ENCODE results near the gene SKA1.
"Not testable (repeated sequence)": the region's sequence is repeated elsewhere in the genome, so short reads cannot be mapped to it uniquely, and the experiment has no call there.

Gene SKA1

DNA sequence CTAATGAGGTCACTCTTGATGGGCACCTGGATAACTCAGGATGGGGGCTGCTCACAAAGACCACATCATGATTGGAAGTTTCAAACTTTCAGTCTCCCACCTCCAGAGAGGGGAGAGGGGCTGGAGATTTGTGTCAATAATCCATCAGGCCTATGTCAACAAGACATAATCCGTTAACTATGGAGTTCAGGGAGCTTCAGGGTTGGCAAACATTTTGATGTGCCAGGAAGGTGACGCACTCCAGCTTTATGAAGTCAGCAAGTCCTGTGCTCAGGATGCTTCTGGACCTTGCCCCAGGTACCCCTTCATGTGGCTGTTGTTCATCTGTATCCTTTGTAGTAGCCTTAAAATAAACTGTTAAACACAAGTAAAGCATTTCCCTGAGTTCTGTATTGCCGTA lies 19.0 kb downstream of the SKA1 start:
- no peak overlapping the region for H3K4me3 ChIP-seq (ENCODE audit: low read depth, low read length)
- H3K27ac ChIP-seq (ENCODE audit: low read depth, low read length) = no peak overlapping the region
- peaks cover 31% of the 10 kb centered on the region for H3K36me3 ChIP-seq (ENCODE audit: control insufficient read depth, insufficient read depth, low read length)
- H3K9me3 ChIP-seq (ENCODE audit: control insufficient read depth, insufficient read depth, low read depth, low read length) = no peaks in the 10 kb centered on the region
- H3K9ac ChIP-seq (ENCODE audit: low read length) = no peak overlapping the region
- H3K4me1 ChIP-seq (ENCODE audit: control insufficient read depth, insufficient read depth, low read length) = peaks cover 17% of the 10 kb centered on the region
- no peaks in the 10 kb centered on the region; the same call in 1 of the 2 replicates for H3K27me3 ChIP-seq (ENCODE audit: control insufficient read depth, insufficient read depth, low read length)

DNA sequence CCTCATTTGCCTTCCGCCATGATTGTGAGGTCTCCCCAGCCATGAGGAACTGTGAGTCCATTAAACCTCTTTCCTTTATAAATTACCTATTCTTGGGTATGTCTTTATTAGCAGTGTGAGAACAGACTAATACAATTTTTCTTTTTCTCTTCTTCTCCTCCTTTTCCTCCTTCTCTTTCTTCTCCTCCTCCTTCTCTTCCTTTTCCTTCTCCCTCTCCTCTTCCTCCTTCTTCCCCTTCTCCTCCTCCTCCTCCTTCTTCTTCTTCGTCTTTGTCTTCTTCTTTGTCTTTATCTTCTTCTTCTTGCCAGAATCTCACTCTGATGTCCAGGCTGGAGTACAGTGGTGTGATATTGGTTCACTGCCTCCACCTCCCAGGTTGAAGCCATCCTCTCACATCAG lies 20.2 kb downstream of the SKA1 start:
- Histone ChIP-seq H3K9me3 (ENCODE audit: control insufficient read depth, insufficient read depth, low read depth, low read length) (no peaks in the 10 kb centered on the region), H3K4me1 (ENCODE audit: control insufficient read depth, insufficient read depth, low read length) (peaks cover 30% of the 10 kb centered on the region), H3K27me3 (ENCODE audit: control insufficient read depth, insufficient read depth, low read length) (no peaks in the 10 kb centered on the region; the same call in 1 of the 2 replicates), H3K27ac (ENCODE audit: low read depth, low read length) (no peak overlapping the region), H3K4me3 (ENCODE audit: low read depth, low read length) (no peak overlapping the region), H3K36me3 (ENCODE audit: control insufficient read depth, insufficient read depth, low read length) (peaks cover 27% of the 10 kb centered on the region), H3K9ac (ENCODE audit: low read length) (no peak overlapping the region)

DNA sequence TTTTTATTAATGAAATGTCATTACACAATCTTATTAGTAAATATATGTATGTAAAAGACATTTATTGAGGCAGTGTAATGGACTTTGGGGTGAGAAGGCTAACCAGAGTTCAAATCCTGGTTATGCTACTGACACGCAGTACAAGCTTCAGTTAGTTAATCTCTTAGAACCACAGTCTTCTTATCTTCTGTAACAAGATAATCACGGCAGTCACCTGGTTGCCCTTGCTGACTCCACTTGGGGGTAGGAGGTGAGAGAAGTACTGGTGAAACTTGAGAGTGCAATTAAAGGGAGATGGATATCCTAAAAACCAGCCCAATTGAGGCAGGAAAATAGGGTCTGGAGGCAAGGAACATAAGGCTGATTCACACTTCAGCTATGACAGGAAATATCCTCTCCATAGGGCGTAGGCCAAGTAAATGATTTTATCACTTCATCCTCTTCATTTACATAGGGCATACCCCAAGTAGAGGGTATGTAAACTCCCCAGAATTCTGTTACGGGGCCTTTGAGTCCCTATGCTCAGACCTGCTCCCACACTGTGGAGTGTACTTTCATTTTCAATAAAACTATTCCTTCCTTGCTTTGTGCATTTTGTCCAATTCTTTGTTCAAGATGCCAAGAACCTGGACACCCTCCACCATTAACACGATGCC lies 21.3 kb downstream of the SKA1 start:
- H3K27ac ChIP-seq (ENCODE audit: low read depth, low read length) = no peak overlapping the region
- no peak overlapping the region for H3K4me3 ChIP-seq (ENCODE audit: low read depth, low read length)
- H3K9me3 ChIP-seq (ENCODE audit: control insufficient read depth, insufficient read depth, low read depth, low read length) = no peaks in the 10 kb centered on the region
- peaks cover 4% of the 10 kb centered on the region for H3K27me3 ChIP-seq (ENCODE audit: control insufficient read depth, insufficient read depth, low read length)
- no peak overlapping the region for H3K9ac ChIP-seq (ENCODE audit: low read length)
- peaks cover 26% of the 10 kb centered on the region for H3K36me3 ChIP-seq (ENCODE audit: control insufficient read depth, insufficient read depth, low read length)
- H3K4me1 ChIP-seq (ENCODE audit: control insufficient read depth, insufficient read depth, low read length) = peaks cover 39% of the 10 kb centered on the region

DNA sequence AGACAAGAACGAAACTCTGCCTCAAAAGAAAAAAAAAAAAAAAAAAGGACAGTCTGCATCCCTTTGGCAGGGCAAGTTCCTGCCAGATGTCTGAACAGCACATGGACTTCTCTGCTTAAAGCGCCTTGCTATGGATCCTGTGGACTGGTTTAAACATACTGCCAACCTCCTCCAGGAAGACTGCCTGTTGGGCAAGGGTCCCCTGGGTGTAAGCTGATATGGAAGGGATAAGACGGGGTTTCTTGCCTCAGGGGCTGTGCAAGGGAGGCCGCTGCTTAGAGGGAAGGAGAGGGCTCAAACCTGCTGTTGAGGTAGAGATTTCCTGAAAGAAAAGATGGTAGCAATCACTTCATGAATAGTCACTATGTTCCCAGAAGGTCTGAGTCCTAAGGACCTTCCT lies 22.2 kb downstream of the SKA1 start:
- H3K27ac ChIP-seq (ENCODE audit: low read depth, low read length) = no peak overlapping the region
- H3K4me3 ChIP-seq (ENCODE audit: low read depth, low read length) = no peak overlapping the region
- no peak overlapping the region for H3K9ac ChIP-seq (ENCODE audit: low read length)
- peaks cover 12% of the 10 kb centered on the region for H3K27me3 ChIP-seq (ENCODE audit: control insufficient read depth, insufficient read depth, low read length)
- H3K9me3 ChIP-seq (ENCODE audit: control insufficient read depth, insufficient read depth, low read depth, low read length) = no peaks in the 10 kb centered on the region
- H3K4me1 ChIP-seq (ENCODE audit: control insufficient read depth, insufficient read depth, low read length) = peaks cover 48% of the 10 kb centered on the region
- peaks cover 17% of the 10 kb centered on the region for H3K36me3 ChIP-seq (ENCODE audit: control insufficient read depth, insufficient read depth, low read length)

DNA sequence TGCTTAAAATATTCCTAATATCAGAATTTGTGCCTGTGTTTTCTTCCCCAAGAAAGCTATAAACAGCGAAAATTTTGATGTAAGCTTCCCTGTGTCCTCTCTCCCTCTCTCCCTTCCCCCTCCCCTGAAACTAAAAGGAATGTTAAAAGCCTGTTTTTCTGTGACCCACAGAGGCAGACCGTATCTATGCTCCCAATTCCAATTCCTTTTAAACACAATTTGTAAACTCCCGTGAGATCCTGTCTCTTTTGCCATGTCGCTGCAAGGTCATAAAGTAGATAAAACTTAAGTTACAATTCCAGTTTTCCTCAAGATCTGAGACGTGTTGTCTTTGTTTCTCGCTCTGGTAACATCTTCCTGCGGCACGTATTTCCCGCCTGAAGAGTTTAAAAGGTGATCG lies 23.3 kb downstream of the SKA1 start:
- Histone ChIP-seq H3K27me3 (ENCODE audit: control insufficient read depth, insufficient read depth, low read length) (peaks cover 23% of the 10 kb centered on the region), H3K36me3 (ENCODE audit: control insufficient read depth, insufficient read depth, low read length) (peaks cover 14% of the 10 kb centered on the region), H3K9ac (ENCODE audit: low read length) (peak overlapping the region; percentile 15), H3K27ac (ENCODE audit: low read depth, low read length) (no peak overlapping the region), H3K4me1 (ENCODE audit: control insufficient read depth, insufficient read depth, low read length) (peaks cover 59% of the 10 kb centered on the region), H3K4me3 (ENCODE audit: low read depth, low read length) (peak overlapping the region; percentile 53), H3K9me3 (ENCODE audit: control insufficient read depth, insufficient read depth, low read depth, low read length) (no peaks in the 10 kb centered on the region)

DNA sequence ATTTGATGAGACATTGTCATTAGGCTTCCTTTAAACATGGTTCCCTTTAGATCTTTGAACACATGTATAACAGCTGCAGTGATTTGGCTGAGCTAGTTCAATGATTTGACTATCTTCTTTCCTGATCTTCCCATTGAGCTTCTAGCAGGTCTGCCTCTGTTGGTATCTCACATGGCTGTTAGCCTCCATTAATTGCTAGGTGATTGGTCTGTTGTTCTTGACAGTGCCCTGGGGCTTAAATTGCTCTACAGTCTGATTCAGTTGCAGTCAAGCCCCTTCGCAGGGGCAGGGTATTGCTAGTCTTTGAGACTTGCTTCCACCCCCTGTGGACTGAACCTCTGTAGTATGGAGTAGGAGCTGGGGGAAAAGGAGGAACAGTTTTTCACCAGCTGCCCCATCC lies 24.1 kb downstream of the SKA1 start:
- H3K9ac ChIP-seq (ENCODE audit: low read length) = peak overlapping the region; percentile 6
- no peak overlapping the region for H3K27ac ChIP-seq (ENCODE audit: low read depth, low read length)
- H3K36me3 ChIP-seq (ENCODE audit: control insufficient read depth, insufficient read depth, low read length) = peaks cover 6% of the 10 kb centered on the region
- H3K4me1 ChIP-seq (ENCODE audit: control insufficient read depth, insufficient read depth, low read length) = peaks cover 59% of the 10 kb centered on the region
- H3K4me3 ChIP-seq (ENCODE audit: low read depth, low read length) = peak overlapping the region; percentile 53; the same call in 1 of the 2 replicates
- no peaks in the 10 kb centered on the region for H3K9me3 ChIP-seq (ENCODE audit: control insufficient read depth, insufficient read depth, low read depth, low read length)
- peaks cover 27% of the 10 kb centered on the region for H3K27me3 ChIP-seq (ENCODE audit: control insufficient read depth, insufficient read depth, low read length)

DNA sequence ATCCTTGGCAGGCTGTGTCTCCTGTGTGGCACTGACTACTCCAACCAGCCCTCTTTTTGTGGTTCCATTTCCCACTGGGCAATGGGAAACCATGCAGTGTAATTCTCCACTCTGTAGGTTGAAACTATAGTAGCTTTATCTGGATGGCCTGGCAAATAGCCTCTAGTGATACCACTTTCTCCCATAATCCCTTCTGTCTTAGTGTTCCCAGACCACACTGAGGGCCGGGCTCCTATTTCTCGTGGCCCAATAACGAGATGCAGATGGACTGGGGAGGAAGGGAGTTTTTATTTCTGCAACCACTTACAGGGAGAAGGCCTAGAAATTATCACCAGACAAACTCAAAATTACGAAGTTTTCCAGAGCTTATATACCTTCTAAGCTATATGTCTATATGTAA lies 24.7 kb downstream of the SKA1 start:
- Histone ChIP-seq H3K9ac (ENCODE audit: low read length) (peak overlapping the region; percentile 6), H3K4me1 (ENCODE audit: control insufficient read depth, insufficient read depth, low read length) (peaks cover 62% of the 10 kb centered on the region), H3K4me3 (ENCODE audit: low read depth, low read length) (no peak overlapping the region), H3K36me3 (ENCODE audit: control insufficient read depth, insufficient read depth, low read length) (no peaks in the 10 kb centered on the region), H3K27me3 (ENCODE audit: control insufficient read depth, insufficient read depth, low read length) (peaks cover 29% of the 10 kb centered on the region), H3K9me3 (ENCODE audit: control insufficient read depth, insufficient read depth, low read depth, low read length) (no peaks in the 10 kb centered on the region), H3K27ac (ENCODE audit: low read depth, low read length) (no peak overlapping the region; the same call in 1 of the 2 replicates)

DNA sequence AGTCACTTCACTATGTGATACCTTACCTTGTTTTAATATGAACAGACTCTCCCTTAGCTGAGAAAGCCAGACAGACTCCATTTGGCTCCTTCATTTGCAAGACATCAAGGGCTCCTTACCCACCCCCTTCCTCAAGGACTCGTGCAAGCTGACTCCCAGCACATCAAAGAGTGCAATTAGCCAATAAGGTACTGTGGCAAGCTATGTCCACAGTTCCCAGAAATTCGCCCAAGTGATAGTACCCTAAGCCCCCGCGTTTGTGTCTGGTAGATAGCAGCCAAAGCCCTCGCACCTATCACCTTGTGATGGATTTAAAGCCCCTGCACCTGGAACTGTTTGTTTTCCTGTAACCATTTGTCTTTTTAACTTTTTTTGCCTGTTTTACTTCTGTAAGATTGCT lies 25.6 kb downstream of the SKA1 start:
- Histone ChIP-seq H3K9ac (ENCODE audit: low read length) (peak overlapping the region; percentile 65), H3K4me1 (ENCODE audit: control insufficient read depth, insufficient read depth, low read length) (peaks cover 65% of the 10 kb centered on the region), H3K4me3 (ENCODE audit: low read depth, low read length) (peak overlapping the region; percentile 47), H3K27ac (ENCODE audit: low read depth, low read length) (peak overlapping the region; percentile 27; the same call in 1 of the 2 replicates), H3K27me3 (ENCODE audit: control insufficient read depth, insufficient read depth, low read length) (peaks cover 30% of the 10 kb centered on the region)
- H3K9me3 ChIP-seq (ENCODE audit: control insufficient read depth, insufficient read depth, low read depth, low read length); H3K36me3 ChIP-seq (ENCODE audit: control insufficient read depth, insufficient read depth, low read length): not testable (repeated sequence)

DNA sequence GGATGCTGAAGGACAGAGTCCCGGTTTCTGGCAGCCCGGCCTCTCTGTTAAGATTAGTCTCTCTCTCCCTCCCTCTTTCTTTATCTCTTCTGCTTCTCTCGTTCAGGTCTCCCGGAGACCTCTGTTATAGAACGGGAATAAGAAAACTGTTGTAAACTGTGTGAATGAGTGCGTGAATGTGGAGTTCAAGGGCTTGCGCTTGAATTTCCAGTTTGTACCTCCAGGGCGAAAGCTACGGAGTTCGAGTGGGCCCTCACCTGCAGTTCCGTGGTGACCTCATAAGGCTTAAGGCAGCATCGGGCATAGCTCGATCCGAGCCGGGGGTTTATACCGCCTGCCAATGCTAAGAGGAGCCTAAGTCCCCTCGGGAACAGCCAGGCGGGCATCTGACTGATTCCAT lies 26.4 kb downstream of the SKA1 start:
- peak overlapping the region; percentile 47 for H3K4me3 ChIP-seq (ENCODE audit: low read depth, low read length)
- H3K9ac ChIP-seq (ENCODE audit: low read length) = peak overlapping the region; percentile 65
- no peaks in the 10 kb centered on the region for H3K9me3 ChIP-seq (ENCODE audit: control insufficient read depth, insufficient read depth, low read depth, low read length)
- H3K36me3 ChIP-seq (ENCODE audit: control insufficient read depth, insufficient read depth, low read length) = no peaks in the 10 kb centered on the region
- peaks cover 30% of the 10 kb centered on the region for H3K27me3 ChIP-seq (ENCODE audit: control insufficient read depth, insufficient read depth, low read length)
- no peak overlapping the region for H3K27ac ChIP-seq (ENCODE audit: low read depth, low read length)
- H3K4me1 ChIP-seq (ENCODE audit: control insufficient read depth, insufficient read depth, low read length) = peaks cover 74% of the 10 kb centered on the region

DNA sequence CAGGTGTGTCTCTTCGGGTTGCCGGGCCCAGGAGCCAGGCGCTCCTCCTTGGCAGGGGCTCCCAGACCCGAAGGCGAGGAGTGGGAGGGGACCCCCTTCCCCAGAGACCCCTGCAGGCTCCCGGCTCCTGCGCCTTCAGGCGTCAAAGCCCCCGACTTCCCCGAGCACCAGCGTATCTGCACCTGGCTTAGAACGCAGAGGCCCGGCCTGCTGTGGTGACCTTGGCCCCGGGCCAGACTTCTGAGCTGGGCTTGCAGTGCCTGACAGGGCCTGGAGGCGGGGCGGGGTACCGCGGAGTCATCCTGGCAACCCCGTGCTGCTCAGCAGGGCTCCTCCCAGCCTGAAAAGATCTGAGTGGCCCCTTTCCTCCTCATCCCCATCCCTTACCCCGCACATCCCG lies 27.0 kb downstream of the SKA1 start:
- no peak overlapping the region for H3K27ac ChIP-seq (ENCODE audit: low read depth, low read length)
- H3K36me3 ChIP-seq (ENCODE audit: control insufficient read depth, insufficient read depth, low read length) = no peaks in the 10 kb centered on the region
- peak overlapping the region; percentile 65 for H3K9ac ChIP-seq (ENCODE audit: low read length)
- H3K4me1 ChIP-seq (ENCODE audit: control insufficient read depth, insufficient read depth, low read length) = peaks cover 78% of the 10 kb centered on the region
- peak overlapping the region; percentile 47; the same call in 1 of the 2 replicates for H3K4me3 ChIP-seq (ENCODE audit: low read depth, low read length)
- peaks cover 30% of the 10 kb centered on the region for H3K27me3 ChIP-seq (ENCODE audit: control insufficient read depth, insufficient read depth, low read length)
- H3K9me3 ChIP-seq (ENCODE audit: control insufficient read depth, insufficient read depth, low read depth, low read length) = no peaks in the 10 kb centered on the region

DNA sequence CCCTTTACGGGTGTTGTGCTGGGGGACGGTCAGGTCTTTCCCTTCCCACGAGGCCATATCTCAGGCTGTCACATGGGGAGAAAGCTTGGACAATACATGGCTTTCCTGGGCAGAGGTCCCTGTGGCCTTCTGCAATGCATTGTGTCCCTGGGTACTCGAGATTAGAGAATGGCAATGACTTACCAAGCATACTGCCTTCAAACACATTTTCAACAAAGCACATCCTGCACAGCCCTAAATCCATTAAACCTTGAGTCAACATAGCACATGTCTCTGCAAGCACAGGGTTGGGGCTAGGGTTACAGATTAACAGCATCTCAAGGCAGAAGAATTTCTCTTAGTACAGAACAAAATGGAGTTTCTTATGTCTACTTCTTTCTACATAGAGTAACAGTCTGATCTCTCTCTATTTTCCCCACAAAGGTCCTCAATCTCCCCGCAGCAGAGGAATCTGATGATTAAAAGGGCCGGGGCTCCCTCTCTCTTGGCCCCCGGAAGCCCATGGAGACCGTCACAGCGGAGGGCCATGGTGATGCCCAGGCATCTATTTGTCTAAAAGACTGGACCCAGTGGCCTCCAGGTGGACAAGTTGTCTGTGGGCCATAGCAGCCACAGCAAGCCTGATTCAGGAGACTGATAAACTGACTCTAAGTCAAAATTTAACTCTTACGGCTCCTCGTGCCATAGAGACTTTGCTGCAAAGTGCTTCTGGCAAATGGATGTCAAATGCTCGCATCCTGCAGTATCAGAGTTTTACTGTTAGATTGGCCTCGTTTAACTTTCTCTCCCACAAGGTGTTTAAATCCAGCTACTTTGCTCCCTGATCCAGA lies 30.1 kb downstream of the SKA1 start:
- Histone ChIP-seq H3K4me1 (ENCODE audit: control insufficient read depth, insufficient read depth, low read length) (peaks cover 69% of the 10 kb centered on the region), H3K27me3 (ENCODE audit: control insufficient read depth, insufficient read depth, low read length) (peaks cover 30% of the 10 kb centered on the region)
- not testable (repeated sequence) for H3K9me3 ChIP-seq (ENCODE audit: control insufficient read depth, insufficient read depth, low read depth, low read length); H3K36me3 ChIP-seq (ENCODE audit: control insufficient read depth, insufficient read depth, low read length); H3K27ac ChIP-seq (ENCODE audit: low read depth, low read length); H3K4me3 ChIP-seq (ENCODE audit: low read depth, low read length); H3K9ac ChIP-seq (ENCODE audit: low read length)
